ENCODE data around the gene RHOG. TPM values are rescaled to one million over a fixed set of nuclear protein-coding genes. Genes with fewer than 3 reads are reported as not detected.

The RHOG gene
- total and polyA plus RNA-seq, 11 donors, result 17.9 to 69.1 (median 30.1) TPM

DNA sequence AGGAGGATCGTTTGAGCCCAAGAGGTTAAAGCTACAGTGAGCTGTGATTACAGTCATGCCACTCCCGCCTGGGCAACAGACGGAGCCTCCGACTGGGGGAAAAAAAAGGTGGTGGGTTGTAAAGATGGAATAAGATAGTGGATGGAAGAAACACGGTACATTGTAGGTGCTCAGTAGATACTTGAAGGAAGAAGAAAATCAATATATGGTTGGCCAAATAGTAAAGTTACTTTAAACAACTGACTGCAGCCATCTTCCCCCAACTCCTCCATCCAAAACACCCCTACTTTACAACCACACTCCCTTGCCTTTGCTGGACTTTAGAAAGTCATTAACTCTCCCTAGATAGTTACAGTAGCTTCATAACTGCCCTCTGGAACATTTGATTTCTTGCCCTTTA is 40.9 kb downstream of the RHOG start:
- intact Hi-C loops (cut with DNase I), result loop anchor here in 2 of 10 donors (2.0 to 5.0 kb wide), 2 partner anchors 41 to 42 kb away; partner anchors contain the start of gene RHOG (in 2 of the 2)
- H3K4me3 ChIP-seq, result no peak overlapping the region
- no peaks in the 10 kb centered on the region for H3K9me3 ChIP-seq
- H3K27me3 ChIP-seq, result no peaks in the 10 kb centered on the region
- H3K36me3 ChIP-seq, result peaks cover 0 to 2% (median 0%) of the 10 kb centered on the region in 9 donors
- no peak for ATAC-seq
- peaks cover 4 to 27% (median 18%) of the 10 kb centered on the region in 12 donors for H3K4me1 ChIP-seq
- no peak for DNase-seq
- TF ChIP-seq CTCF (IDR thresholded peaks at IDR 0.05), result no peak
- TF ChIP-seq POLR2A (IDR thresholded peaks at IDR 0.05), result no peak
- H3K27ac ChIP-seq, result no peak overlapping the region
- WGBS, 4 donors, result 71 to 94% (median 90%) methylated on average over 4 to 5 of the region's 5 CpGs

- Histone ChIP-seq H3K9me3 (no peaks in the 10 kb centered on the region), H3K27ac (no peak overlapping the region), H3K27me3 (no peaks in the 10 kb centered on the region), H3K4me1 (peaks cover 7 to 35% (median 22%) of the 10 kb centered on the region in 12 donors), H3K4me3 (no peak overlapping the region), H3K36me3 (peaks cover 0 to 10% (median 2%) of the 10 kb centered on the region in 9 donors)
- intact Hi-C loops (cut with DNase I), result loop anchor here in 2 of 10 donors (2.0 to 5.0 kb wide), 2 partner anchors 42 to 43 kb away; partner anchors contain the start of gene RHOG (in 2 of the 2)
- TF ChIP-seq POLR2A (IDR thresholded peaks at IDR 0.05) (no peak), CTCF (IDR thresholded peaks at IDR 0.05) (no peak)
- ATAC-seq, result no peak
- no peak for DNase-seq
- 89 to 98% (median 97%) methylated on average over 9 of the region's 9 CpGs for WGBS, 4 donors
Observed at GRCh38 chr11:3799143-3799542, 41.6 kb downstream of the RHOG start.

GRCh38 chr11:3797329-3798090 is 43.2 kb downstream of the RHOG start, which contains the start of gene NUP98:
Gene NUP98 (minus strand): TSS chr11:3797554. CDS start chr11:3782117, 15,437 bp downstream.
- H3K9me3 ChIP-seq, result no peaks in the 10 kb centered on the region
- TF ChIP-seq POLR2A (IDR thresholded peaks at IDR 0.05), result peak; percentile 99 to 100
- TF ChIP-seq CTCF (IDR thresholded peaks at IDR 0.05), result peak in 3 of 12 donors; percentile 2 to 20 (median 4)
- peaks cover 0 to 26% (median 17%) of the 10 kb centered on the region in 9 donors for H3K36me3 ChIP-seq
- H3K27ac ChIP-seq, result peak within 1 kb of the TSS; percentile 80 to 99 (median 96)
- H3K4me1 ChIP-seq, result peaks cover 7 to 36% (median 22%) of the 10 kb centered on the region in 12 donors
- WGBS, 4 donors, result 0 to 1% (median 0%) methylated on average over 50 to 86 of the region's 86 CpGs
- peak; percentile 95 to 98 (median 98) for ATAC-seq
- intact Hi-C loops (cut with DNase I), result loop anchor here in 4 of 10 donors (2.0 to 5.0 kb wide), 2 partner anchors 43 to 45 kb away; partner anchors contain the start of gene RHOG (in 4 of the 4)
- DNase-seq, result peak; percentile 100
- H3K4me3 ChIP-seq, result peak within 1 kb of the TSS; percentile 69 to 100 (median 88)
- H3K27me3 ChIP-seq, result no peaks in the 10 kb centered on the region

DNA sequence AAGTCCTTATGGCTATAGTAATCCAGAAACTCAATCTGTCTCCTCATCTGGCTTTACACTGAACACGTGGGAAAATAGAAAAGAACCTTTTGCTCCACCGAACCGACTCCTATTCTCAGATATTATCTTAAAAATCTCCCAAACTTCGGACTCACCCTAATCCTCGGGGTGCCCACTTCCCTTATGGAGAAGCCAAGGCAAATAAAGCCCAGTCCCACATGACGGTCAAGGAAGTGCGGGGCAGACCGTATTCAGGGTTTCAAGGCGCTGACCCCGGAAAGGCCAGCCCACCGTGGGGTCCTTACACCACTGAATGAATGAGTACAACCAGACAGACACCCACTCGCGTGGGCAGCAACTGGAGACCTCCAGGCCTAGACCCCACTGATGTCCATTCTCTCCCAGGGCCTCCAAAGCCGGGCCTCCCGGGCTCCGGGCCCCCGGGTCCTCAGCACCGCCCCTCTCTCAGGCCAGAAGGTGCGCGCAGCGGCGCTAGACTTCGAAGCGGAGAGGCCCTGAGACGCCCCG is 43.9 kb downstream of the RHOG start:
- ATAC-seq (peak in 3 of 4 donors; percentile 5 to 57 (median 56)), DNase-seq (no peak)
- peak overlapping the region; percentile 69 to 100 (median 88) for H3K4me3 ChIP-seq
- no peaks in the 10 kb centered on the region for H3K9me3 ChIP-seq
- H3K4me1 ChIP-seq, result peaks cover 7 to 36% (median 22%) of the 10 kb centered on the region in 12 donors
- no peaks in the 10 kb centered on the region for H3K27me3 ChIP-seq
- peak overlapping the region; percentile 52 to 99 (median 96) for H3K27ac ChIP-seq
- 0% methylated on average over 13 to 26 of the region's 26 CpGs for WGBS, 4 donors
- H3K36me3 ChIP-seq, result peaks cover 0 to 32% (median 23%) of the 10 kb centered on the region in 9 donors
- TF ChIP-seq POLR2A (IDR thresholded peaks at IDR 0.05), result no peak
- peak in 1 of 12 donors; percentile 14 for TF ChIP-seq CTCF (IDR thresholded peaks at IDR 0.05)
- intact Hi-C loops (cut with DNase I), result loop anchor here in 3 of 10 donors (2.0 to 5.0 kb wide), 2 partner anchors 44 to 45 kb away; partner anchors contain the start of gene RHOG (in 3 of the 3)

Data from heart left ventricle (tissue), 16 donors.